ENCODE data around the gene AKAP9.
"Not testable (repeated sequence)": the region's sequence is repeated elsewhere in the genome, so short reads cannot be mapped to it uniquely, and the experiment has no call there.

AKAP9 gene

DNA sequence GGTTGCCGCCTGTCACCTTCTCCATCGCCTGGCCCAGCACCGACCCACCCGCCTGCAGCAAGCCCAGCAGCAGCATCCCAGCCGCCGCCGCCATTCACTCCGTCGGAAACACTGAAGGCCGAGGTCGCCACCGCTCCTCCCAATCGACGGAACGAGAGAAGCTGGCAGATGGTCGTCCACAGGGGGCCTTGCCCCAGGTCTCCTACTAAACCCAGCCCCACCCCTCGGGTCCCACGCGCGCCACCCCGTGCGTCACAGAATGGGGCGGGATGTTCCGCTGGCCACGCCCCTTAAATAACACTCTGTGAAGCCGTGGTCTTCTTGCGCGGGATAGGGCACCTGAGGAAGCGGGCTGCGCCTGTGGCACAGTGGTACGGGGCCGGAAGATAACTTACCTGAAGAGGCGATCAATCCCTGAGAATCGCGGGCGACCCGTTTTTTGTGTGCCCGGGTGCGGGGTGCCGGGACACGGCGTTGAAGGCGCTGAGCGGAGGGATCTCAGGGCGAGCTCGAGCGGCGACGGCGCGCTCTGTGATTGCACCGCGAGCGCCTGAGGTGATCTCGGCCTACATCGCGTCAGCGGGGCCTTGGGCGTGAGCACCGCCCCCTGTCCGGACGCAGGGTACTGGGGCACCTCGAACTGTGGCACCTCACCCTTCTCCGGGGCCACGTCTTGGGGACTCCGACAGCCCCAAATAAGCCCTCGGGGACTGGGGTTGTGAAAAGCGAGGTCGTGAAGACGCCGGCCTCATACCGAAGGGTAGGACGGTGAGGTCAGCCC is 193.8 kb downstream of the AKAP9 start, which contains the start of gene CYP51A1:
CYP51A1 (minus strand) TSS at position 207 of the 781 bp plus-strand sequence; CDS start at position 94, 113 bp downstream.
- peak; percentile 76 for DNase-seq (ENCODE audit: low read depth)

DNA sequence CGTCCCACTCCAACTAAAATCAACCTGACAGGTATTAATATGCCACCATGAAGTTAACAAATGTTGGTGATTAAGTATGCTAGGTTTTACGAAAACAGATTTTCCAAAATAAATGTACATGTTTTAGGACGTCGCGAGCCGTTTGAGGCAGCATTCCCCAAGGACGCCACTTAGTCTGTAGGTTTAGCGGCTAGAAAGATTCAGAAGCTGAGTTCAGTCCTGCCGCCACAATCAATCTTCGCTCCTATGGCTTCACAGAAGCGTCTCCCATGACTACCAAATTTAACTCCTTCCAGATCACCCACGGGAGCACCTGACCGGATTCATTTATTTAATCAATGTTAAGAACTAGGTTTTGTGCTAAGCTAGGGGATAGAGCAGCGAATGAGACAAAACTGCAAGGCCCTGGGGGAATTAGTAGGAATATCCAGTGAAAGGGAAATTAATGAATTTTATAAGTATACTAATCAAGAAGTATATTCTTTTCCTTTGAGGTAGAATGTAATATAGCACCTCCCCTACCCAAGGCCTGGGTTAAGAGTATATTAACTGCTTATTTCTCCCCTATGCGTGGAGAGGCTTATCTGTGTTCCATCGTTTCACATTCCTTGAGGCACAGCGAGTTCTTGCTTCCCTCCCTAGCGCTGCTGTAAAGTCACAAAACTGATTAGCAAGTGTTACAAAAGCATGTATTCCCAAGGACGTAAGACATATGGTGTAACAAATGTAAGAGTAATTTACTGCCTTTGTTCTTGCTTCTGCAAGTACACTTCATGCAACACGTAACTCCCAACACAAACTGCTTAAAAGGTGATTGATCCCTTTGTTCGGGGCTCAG is 194.6 kb downstream of the AKAP9 start:
- DNase-seq (ENCODE audit: low read depth) = no peak

GRCh38 chr7:92137557-92137956 is 196.9 kb downstream of the AKAP9 start:
- DNase-seq (ENCODE audit: low read depth) = no peak

GRCh38 chr7:92141161-92141560 is 200.5 kb downstream of the AKAP9 start:
- no peak for DNase-seq (ENCODE audit: low read depth)

DNA sequence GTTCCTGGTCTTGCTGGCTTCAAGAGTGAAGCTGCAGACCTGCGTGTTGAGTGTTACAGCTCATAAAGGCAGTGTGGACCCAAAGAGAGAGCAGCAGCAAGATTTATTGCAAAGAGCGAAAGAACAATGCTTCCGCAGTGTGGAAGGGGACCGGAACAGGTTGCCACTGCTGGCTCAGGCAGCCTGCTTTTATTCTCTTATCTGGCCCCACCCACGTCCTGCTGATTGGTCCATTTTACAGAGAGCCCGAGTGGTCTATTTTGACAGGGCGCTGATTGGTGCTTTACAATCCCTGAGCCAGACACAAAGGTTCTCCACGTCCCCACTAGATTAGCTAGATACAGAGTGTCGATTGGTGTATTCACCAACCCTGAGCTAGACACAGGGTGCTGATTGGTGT is 202.1 kb downstream of the AKAP9 start:
- DNase-seq (ENCODE audit: low read depth) = not testable (repeated sequence)

- DNase-seq (ENCODE audit: low read depth) = not testable (repeated sequence)
Measured at GRCh38 chr7:92143192-92143880, 202.7 kb downstream of the AKAP9 start.

- no peak for DNase-seq (ENCODE audit: low read depth)
Measured at GRCh38 chr7:92149736-92150239, 209.1 kb downstream of the AKAP9 start.

DNA sequence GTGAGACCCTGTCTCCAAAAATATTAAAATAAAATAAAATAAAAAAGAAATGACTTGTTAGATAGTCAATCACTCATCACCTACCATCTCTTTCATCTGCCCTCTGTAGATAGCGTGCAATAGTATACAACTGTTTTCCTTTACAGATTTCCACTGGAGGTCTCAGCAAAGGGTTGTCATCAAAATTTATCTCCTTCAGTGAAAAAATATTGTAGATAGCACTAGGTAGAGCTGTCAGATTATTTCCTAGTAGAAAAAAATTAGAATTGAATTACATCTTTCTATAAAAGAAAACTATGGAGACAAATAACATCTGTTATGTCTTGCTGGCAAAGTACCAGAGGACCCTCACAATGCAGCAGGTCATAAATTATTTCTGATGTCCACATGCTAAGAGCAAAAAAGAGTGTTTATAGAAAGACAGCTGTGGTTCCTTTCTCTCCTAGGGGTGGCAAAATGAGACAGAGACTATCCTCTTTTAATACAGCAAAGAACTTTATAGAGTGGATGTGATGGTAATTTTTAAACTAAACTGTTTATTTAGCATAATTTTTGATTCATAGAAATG is 209.9 kb downstream of the AKAP9 start:
- DNase-seq (ENCODE audit: low read depth) = no peak

DNA sequence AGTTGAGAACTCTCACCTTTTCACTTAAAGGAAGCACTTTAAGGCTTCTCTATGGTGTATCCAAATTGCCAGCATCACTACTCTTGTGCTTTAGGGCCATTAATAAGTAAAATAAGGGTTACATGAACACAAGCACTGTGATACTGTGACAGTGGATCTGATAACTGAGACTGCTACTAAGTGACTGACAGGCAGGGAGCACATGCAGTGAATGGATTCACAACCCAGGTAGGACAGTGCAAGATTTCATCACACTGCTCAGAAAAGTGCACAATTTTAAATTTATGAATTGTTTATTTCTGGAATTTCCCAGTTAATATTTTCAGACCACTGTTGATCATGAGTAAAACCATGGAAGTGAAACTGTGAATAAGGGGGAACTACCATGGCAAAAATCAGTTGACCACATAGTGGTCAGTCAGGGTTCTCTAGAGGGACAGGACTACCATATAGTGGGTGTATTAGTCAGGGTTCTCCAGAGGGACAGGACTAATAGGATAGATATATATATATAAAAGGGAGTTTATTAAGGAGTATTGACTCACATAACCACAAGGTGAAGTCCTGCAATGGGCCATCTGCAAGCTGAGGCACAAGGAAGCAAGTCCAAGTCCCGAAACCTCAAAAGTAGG is 214.6 kb downstream of the AKAP9 start:
- DNase-seq (ENCODE audit: low read depth) = no peak

GRCh38 chr7:92156990-92157389 is 216.3 kb downstream of the AKAP9 start:
- DNase-seq (ENCODE audit: low read depth) = no peak

GRCh38 chr7:92158660-92159575 is 218.3 kb downstream of the AKAP9 start:
- DNase-seq (ENCODE audit: low read depth) = peak; percentile 47

All from fibroblast of the conjunctiva (primary cell).